ENCODE data around the gene OCA2.

- TF ChIP-seq, protein P1, sequence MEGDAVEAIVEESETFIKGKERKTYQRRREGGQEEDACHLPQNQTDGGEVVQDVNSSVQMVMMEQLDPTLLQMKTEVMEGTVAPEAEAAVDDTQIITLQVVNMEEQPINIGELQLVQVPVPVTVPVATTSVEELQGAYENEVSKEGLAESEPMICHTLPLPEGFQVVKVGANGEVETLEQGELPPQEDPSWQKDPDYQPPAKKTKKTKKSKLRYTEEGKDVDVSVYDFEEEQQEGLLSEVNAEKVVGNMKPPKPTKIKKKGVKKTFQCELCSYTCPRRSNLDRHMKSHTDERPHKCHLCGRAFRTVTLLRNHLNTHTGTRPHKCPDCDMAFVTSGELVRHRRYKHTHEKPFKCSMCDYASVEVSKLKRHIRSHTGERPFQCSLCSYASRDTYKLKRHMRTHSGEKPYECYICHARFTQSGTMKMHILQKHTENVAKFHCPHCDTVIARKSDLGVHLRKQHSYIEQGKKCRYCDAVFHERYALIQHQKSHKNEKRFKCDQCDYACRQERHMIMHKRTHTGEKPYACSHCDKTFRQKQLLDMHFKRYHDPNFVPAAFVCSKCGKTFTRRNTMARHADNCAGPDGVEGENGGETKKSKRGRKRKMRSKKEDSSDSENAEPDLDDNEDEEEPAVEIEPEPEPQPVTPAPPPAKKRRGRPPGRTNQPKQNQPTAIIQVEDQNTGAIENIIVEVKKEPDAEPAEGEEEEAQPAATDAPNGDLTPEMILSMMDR (conservative IDR thresholded peaks at IDR 0.05; ENCODE audit: low read depth, low read length): no peak
- TF ChIP-seq EZH2 (IDR thresholded peaks at IDR 0.05; ENCODE audit: borderline replicate concordance, low read depth, low read length, poor library complexity, severe bottlenecking): no peak
Observed at GRCh38 chr15:28017423-28017924, 81.6 kb downstream of the OCA2 start.
